ENCODE data around the gene TBC1D22A. TPM values are rescaled to one million over a fixed set of nuclear protein-coding genes. Genes with fewer than 3 reads are reported as not detected.

The TBC1D22A gene
- polyA plus RNA-seq, 1 experiment = 24.2 TPM

DNA sequence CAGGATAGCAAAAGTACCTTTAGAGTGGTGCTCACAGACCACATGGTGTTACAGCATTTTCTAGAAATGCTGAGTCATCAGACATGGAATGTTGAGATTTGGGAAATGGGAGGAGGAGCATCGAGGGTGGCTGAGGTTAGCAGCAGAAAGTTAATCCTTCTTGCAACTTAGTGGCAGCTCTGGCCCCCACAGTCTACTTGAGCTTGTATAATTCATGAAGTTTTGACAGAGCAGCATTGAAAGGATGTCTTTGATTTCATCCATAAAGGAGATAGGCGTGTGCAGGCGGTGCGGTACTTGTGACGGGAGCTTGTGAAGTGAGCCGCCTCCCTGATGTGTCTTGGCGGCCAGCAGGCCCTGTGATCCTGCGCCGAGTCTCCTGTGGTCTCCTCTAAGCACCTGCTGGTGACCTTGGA, 330.5 kb downstream of the TBC1D22A start:
- DNase-seq (ENCODE audit: low read depth) = no peak
- Histone ChIP-seq H3K27me3 (ENCODE audit: control insufficient read depth, insufficient read depth, low read length) (no peaks in the 10 kb centered on the region), H3K36me3 (ENCODE audit: control insufficient read depth, insufficient read depth, low read length) (no peaks in the 10 kb centered on the region), H3K4me3 (ENCODE audit: low read depth, low read length) (no peak overlapping the region)
- TF ChIP-seq, protein P1, sequence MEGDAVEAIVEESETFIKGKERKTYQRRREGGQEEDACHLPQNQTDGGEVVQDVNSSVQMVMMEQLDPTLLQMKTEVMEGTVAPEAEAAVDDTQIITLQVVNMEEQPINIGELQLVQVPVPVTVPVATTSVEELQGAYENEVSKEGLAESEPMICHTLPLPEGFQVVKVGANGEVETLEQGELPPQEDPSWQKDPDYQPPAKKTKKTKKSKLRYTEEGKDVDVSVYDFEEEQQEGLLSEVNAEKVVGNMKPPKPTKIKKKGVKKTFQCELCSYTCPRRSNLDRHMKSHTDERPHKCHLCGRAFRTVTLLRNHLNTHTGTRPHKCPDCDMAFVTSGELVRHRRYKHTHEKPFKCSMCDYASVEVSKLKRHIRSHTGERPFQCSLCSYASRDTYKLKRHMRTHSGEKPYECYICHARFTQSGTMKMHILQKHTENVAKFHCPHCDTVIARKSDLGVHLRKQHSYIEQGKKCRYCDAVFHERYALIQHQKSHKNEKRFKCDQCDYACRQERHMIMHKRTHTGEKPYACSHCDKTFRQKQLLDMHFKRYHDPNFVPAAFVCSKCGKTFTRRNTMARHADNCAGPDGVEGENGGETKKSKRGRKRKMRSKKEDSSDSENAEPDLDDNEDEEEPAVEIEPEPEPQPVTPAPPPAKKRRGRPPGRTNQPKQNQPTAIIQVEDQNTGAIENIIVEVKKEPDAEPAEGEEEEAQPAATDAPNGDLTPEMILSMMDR (IDR thresholded peaks at IDR 0.05; ENCODE audit: insufficient read depth, low read depth, low read length) = no peak
- ChIA-PET CTCF (interaction anchor here (0.6 to 0.9 kb wide), 2 partner anchors 62 to 289 kb away, joined by 3 to 4 read pairs; no protein-coding TSS in a partner anchor), POLR2A (no interaction called here)

DNA sequence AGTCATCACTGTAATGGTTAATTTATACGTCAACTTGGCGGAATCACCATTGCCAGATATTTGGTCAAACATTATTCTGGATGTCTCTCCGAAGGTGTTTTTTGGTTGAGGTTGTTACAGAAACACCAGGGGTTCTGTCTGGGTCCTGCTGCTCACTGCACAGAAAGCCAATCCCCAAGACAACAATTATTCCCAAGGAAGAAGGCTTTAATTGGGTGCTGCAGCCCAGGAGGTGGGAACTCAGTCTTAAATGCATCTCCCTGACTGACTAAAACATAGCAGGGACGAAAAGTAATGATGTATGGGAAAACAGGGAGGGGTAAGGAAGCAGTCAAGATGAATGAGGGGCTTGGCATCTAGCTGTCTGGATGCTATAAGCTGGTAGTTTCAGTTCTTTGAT, 331.3 kb downstream of the TBC1D22A start:
- CTCF ChIA-PET = interaction anchor here (0.6 kb wide), 1 partner anchor 126 kb away, joined by 3 read pairs; no protein-coding TSS in a partner anchor
- no peaks in the 10 kb centered on the region; the same call in 1 of the 2 replicates for H3K36me3 ChIP-seq (ENCODE audit: control insufficient read depth, insufficient read depth, low read length)
- no peaks in the 10 kb centered on the region for H3K27me3 ChIP-seq (ENCODE audit: control insufficient read depth, insufficient read depth, low read length)
- no peak overlapping the region for H3K4me3 ChIP-seq (ENCODE audit: low read depth, low read length)
- POLR2A ChIA-PET = no interaction called here
- no peak for DNase-seq (ENCODE audit: low read depth)
- TF ChIP-seq, protein P1 (IDR thresholded peaks at IDR 0.05; ENCODE audit: insufficient read depth, low read depth, low read length) = no peak

DNA sequence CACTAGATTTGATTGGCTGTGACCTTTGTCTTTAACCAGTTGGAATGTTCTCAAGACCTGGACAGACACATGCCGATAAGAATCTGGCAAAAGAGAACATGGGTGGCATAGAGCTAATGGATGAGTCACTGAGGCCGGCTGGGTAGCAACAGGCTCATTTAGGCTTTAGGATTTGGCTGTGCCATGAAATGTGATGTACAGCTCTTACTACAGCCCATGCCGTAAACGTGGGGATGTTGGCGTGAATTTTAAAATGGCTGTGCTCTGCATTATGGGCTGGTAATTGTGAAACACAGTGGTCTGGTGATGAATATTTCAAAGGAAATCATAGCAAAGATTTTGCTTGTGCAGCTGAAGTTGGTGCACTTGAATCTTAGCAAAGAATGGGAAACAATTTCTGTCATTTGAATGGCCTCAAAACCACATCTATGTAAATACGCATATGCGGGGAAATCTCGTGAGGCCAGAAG, 332.4 kb downstream of the TBC1D22A start:
- no peak for DNase-seq (ENCODE audit: low read depth)
- Histone ChIP-seq H3K36me3 (ENCODE audit: control insufficient read depth, insufficient read depth, low read length) (no peaks in the 10 kb centered on the region; the same call in 1 of the 2 replicates), H3K4me3 (ENCODE audit: low read depth, low read length) (no peak overlapping the region), H3K27me3 (ENCODE audit: control insufficient read depth, insufficient read depth, low read length) (no peaks in the 10 kb centered on the region)
- ChIA-PET CTCF (interaction anchor here (0.5 kb wide), 1 partner anchor 1324 kb away, joined by 5 read pairs; no protein-coding TSS in a partner anchor), POLR2A (no interaction called here)
- TF ChIP-seq, protein P1 (IDR thresholded peaks at IDR 0.05; ENCODE audit: insufficient read depth, low read depth, low read length) = no peak

DNA sequence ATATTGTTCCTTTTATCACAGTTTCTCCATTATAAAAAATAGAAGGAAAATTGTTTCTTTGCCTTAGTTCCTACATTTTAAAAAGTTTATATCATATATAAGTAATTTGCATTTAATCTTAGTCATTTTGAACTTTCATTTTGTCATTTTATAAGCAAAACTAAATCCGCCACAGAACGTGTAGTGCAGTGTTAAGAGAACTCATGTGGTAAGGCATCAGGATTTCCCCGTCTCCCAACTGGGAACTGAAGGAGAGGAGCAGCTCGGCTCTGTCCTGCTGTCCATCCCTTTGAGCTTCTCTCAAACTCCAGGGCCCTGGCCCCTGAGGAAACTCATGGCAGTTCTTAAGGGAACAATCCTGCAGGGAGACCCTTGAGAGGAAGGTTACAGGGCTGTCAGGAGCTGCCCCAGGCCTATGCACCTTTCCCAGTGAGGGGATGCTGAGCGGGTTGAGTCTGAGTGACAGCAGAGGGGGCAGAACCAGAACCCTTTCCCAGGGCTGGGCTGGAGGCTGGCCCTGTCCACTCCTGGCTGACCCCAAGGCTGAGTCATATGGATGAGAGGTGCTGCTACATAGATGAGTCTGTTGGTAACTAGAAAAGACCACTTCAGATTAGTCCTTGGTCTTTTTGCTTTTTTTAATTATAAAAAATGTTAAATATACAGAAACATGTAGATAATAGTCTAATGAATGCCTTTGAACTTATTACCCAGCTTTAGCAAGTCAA, 333.1 kb downstream of the TBC1D22A start:
- no peak for DNase-seq (ENCODE audit: low read depth)
- Histone ChIP-seq H3K36me3 (ENCODE audit: control insufficient read depth, insufficient read depth, low read length) (no peaks in the 10 kb centered on the region; the same call in 1 of the 2 replicates), H3K4me3 (ENCODE audit: low read depth, low read length) (no peak overlapping the region), H3K27me3 (ENCODE audit: control insufficient read depth, insufficient read depth, low read length) (no peaks in the 10 kb centered on the region)
- TF ChIP-seq, protein P1 (IDR thresholded peaks at IDR 0.05; ENCODE audit: insufficient read depth, low read depth, low read length) = no peak
- ChIA-PET CTCF (interaction anchor here (0.5 kb wide), 1 partner anchor 1323 kb away, joined by 5 read pairs; no protein-coding TSS in a partner anchor), POLR2A (no interaction called here)

DNA sequence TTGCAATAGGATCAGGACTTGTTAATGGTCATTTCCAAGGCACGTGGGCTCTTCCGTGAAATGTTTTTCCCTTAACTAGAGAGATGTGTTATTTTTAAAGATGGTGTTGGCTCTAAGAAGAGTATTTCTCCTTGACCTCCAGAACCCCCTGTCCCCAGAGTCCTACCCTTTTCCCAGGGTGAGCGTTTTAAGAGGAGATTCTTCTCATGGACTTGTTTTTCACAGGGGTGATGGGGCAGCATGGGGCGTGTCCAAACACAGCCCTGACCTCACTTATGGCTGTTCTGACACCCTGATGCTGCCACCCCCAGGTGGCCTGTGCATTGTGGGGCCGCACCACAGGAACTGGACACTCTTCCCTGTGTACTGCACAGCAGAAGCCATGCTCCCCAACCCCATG, 335.7 kb downstream of the TBC1D22A start:
- H3K36me3 ChIP-seq (ENCODE audit: control insufficient read depth, insufficient read depth, low read length) = no peaks in the 10 kb centered on the region; the same call in 1 of the 2 replicates
- no peak overlapping the region for H3K4me3 ChIP-seq (ENCODE audit: low read depth, low read length)
- no peaks in the 10 kb centered on the region for H3K27me3 ChIP-seq (ENCODE audit: control insufficient read depth, insufficient read depth, low read length)
- POLR2A ChIA-PET = no interaction called here
- CTCF ChIA-PET = no interaction called here
- TF ChIP-seq, protein P1 (IDR thresholded peaks at IDR 0.05; ENCODE audit: insufficient read depth, low read depth, low read length) = no peak
- no peak for DNase-seq (ENCODE audit: low read depth)
